ENCODE results near the gene OGA.

- no peak for TF ChIP-seq POLR2AphosphoS5 (IDR thresholded peaks at IDR 0.05; ENCODE audit: low read depth, low read length)
- no peak for TF ChIP-seq TAF1 (IDR thresholded peaks at IDR 0.05; ENCODE audit: low read depth, low read length)
- no peak for TF ChIP-seq POLR2A (IDR thresholded peaks at IDR 0.05; ENCODE audit: low read depth, low read length)
Observed at GRCh38 chr10:101840741-101841453, 22.7 kb upstream of the OGA start.

Data from GM12891 (cell line).